ENCODE results near the gene BEND3.
"Not testable (repeated sequence)": the region's sequence is repeated elsewhere in the genome, so short reads cannot be mapped to it uniquely, and the experiment has no call there.

Gene BEND3

GRCh38 chr6:107114926-107115694 lies at the start of gene BEND3:
Gene BEND3, minus strand, starts transcription at chr6:107115515. Its CDS starts 16,230 bp downstream, at chr6:107099285.
- TF ChIP-seq CTCF (conservative IDR thresholded peaks at IDR 0.05; ENCODE audit: low read depth, low read length) = no peak
- DNase-seq (ENCODE audit: low read depth) = peak; percentile 22
- peak within 1 kb of the TSS; percentile 61 for H3K4me3 ChIP-seq (ENCODE audit: low read depth, low read length)

DNA sequence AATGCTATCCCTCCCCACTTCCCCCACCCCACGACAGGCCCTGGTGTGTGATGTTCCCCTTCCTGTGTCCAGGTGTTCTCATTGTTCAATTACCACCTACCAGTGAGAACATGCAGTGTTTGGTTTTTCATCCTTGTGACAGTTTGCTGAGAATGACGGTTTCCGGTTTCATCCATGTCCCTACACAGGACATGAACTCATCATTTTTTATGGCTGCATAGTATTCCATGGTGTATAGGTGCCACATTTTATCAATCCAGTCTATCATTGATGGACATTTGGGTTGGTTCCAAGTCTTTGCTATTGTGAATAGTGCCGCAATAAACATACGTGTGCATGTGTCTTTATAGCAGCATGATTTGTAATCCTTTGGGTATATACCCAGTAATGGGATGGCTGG lies 49.0 kb upstream of the BEND3 start:
- H3K4me3 ChIP-seq (ENCODE audit: low read depth, low read length); DNase-seq (ENCODE audit: low read depth): not testable (repeated sequence)

DNA sequence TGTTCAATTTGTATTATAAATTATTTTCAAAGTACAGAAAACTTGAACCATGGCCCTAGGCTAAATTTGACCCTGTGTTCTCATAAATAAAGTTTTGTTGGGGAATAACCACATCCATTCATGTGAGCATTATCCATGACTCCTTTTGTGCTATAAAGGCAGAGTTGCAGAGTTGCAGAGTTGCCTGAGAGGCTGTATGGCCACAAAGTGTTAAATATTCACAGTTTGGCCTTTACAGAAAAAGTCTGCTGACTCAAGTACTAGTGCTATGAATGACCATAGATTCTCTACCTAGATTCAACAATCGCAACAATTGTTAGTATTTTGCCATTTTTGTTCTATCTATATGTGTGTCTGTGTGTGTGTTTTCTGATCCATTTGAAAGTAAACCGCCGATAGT lies 46.2 kb upstream of the BEND3 start:
- no peak for DNase-seq (ENCODE audit: low read depth)
- H3K4me3 ChIP-seq (ENCODE audit: low read depth, low read length) = no peak overlapping the region
- TF ChIP-seq CTCF (conservative IDR thresholded peaks at IDR 0.05; ENCODE audit: low read depth, low read length) = no peak

DNA sequence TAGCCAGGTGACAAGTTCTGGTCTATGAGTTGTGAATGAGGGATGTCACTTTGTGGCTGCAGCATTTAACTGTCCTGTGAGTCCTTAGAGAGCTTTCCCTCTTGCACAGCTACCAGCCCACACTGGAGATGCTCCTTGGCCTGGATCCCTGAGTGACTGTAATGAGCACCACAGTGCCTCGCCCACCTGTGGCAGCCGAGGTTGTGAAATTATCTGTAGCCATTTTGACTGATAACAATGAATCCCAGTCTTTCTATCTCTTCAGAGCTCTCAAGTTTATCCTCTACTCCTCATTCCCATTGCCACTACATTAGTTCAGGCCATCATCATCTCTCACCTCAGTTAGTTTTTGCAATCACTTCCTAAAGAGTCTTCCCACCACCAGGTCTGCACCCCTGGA lies 41.3 kb upstream of the BEND3 start:
- no peak for TF ChIP-seq CTCF (conservative IDR thresholded peaks at IDR 0.05; ENCODE audit: low read depth, low read length)
- DNase-seq (ENCODE audit: low read depth) = no peak
- H3K4me3 ChIP-seq (ENCODE audit: low read depth, low read length) = no peak overlapping the region

DNA sequence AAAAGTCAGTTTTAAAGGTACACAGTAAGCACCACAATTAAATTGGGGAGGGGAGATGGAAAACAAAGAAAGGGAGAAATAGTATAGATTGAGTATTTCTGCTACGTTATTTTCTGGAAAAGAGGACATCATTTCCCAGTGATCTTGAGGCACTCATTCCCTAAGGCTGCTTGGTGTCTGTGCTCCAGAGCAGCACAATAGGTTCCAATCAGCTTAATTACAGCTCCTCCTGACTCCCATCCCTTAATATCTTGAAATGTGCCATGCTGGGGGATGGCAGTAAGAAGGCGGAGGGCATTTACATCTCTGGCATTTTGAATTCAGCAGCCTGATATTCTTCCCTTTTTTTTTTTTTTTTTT lies 39.5 kb upstream of the BEND3 start:
- no peak overlapping the region for H3K4me3 ChIP-seq (ENCODE audit: low read depth, low read length)
- no peak for TF ChIP-seq CTCF (conservative IDR thresholded peaks at IDR 0.05; ENCODE audit: low read depth, low read length)
- no peak for DNase-seq (ENCODE audit: low read depth)

GRCh38 chr6:107154131-107154800 lies 39.0 kb upstream of the BEND3 start:
- no peak for DNase-seq (ENCODE audit: low read depth)
- H3K4me3 ChIP-seq (ENCODE audit: low read depth, low read length) = no peak overlapping the region
- TF ChIP-seq CTCF (conservative IDR thresholded peaks at IDR 0.05; ENCODE audit: low read depth, low read length) = no peak

DNA sequence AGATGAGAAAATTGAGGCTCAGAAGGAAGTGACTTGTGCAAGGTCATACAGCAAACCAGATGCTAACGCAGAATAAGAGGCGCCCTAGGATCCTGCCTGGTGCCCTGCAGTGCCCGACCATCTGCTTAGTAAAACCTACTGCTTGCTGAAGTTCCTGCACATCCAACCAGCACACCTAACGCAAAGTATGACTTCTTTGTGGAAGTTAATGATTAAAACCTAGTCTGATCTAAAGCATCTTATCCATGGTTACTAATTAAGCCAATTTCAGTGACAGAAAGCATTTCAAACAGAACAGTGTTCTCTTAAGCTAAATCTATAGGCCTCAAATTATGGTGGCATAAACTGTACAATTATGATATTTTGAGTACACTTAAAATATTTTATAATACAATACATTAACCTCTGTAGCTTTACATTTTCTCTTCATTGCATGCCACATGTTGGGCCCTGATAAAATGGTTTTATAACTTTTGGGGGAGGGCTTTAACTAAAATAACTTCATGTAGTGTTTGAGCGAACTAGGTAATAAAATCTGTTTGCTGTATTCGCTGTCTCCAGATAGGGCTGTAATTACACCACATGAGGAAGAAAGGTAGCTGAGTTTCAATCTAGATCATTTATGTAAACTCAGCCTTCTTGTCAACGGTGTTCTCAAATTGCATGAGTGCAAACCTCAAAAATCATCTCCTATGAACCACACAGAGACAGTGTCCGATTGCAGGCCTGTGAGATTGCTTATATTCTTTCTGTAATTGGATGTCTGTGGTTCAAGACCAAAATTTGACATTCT lies 37.5 kb upstream of the BEND3 start:
- no peak for TF ChIP-seq CTCF (conservative IDR thresholded peaks at IDR 0.05; ENCODE audit: low read depth, low read length)
- no peak overlapping the region for H3K4me3 ChIP-seq (ENCODE audit: low read depth, low read length)
- DNase-seq (ENCODE audit: low read depth) = peak; percentile 83

All from choroid plexus epithelial cell (primary cell).